Loucy (cell line): ENCODE data around the gene PLCZ1.

Experiments used
- H2AFZ ChIP-seq: fragments of 200-600 bp; sonication (generic); 2 replicates; pipeline ENCODE4 v1.6.0; 2016; ENCODE audit warnings: antibody characterized with exemption, mild to moderate bottlenecking, low read length, moderate library complexity
- H3F3A ChIP-seq: fragments of 200-600 bp; 2 replicates; pipeline ENCODE4 v1.6.0; 2016; ENCODE audit warnings: antibody characterized with exemption, low read depth, mild to moderate bottlenecking
- H3K27me3 ChIP-seq: fragments of 200-600 bp; sonication (generic); 2 replicates; pipeline ENCODE4 v1.6.1; 2014; ENCODE audit warnings: low read length, mild to moderate bottlenecking; ENCODE audit not compliant: insufficient read depth, poor library complexity, severe bottlenecking
- H3K36me3 ChIP-seq: fragments of 200-600 bp; sonication (generic); 2 replicates; pipeline ENCODE4 v1.6.1; 2016; ENCODE audit warnings: low read length; ENCODE audit not compliant: insufficient read depth
- H3K4me1 ChIP-seq: fragments of 200-600 bp; sonication (generic); 2 replicates; pipeline ENCODE4 v1.5.1; 2014; ENCODE audit warnings: low read length, mild to moderate bottlenecking; ENCODE audit not compliant: insufficient read depth, poor library complexity, severe bottlenecking
- H3K4me2 ChIP-seq: fragments of 200-600 bp; sonication (generic); 2 replicates; pipeline ENCODE4 v1.6.0; 2014; ENCODE audit warnings: antibody characterized with exemption, low read length, low read depth, mild to moderate bottlenecking; ENCODE audit not compliant: poor library complexity, severe bottlenecking
- H3K4me3 ChIP-seq: fragments of 200-600 bp; sonication (generic); 2 replicates; pipeline ENCODE4 v1.5.1; 2014; ENCODE audit warnings: low read length, mild to moderate bottlenecking, mixed read lengths; ENCODE audit not compliant: poor library complexity, severe bottlenecking
- H3K79me2 ChIP-seq: fragments of 200-600 bp; sonication (generic); 2 replicates; pipeline ENCODE4 v1.6.1; 2014; ENCODE audit warnings: low read length; ENCODE audit not compliant: insufficient read depth
- H3K9ac ChIP-seq: fragments of 200-600 bp; sonication (generic); 2 replicates; pipeline ENCODE4 v1.6.0; 2014; ENCODE audit warnings: mild to moderate bottlenecking, low read depth, low read length, moderate library complexity; ENCODE audit not compliant: poor library complexity, severe bottlenecking
- H3K9me2 ChIP-seq: fragments of 200-600 bp; sonication (generic); replicated peaks from 2 replicates; pipeline ENCODE4 v1.6.1; 2016; ENCODE audit warnings: low read depth, low read length, mixed read lengths
- H3K9me3 ChIP-seq: fragments of 200-600 bp; sonication (generic); 2 replicates; pipeline ENCODE4 v1.6.1; 2014; ENCODE audit warnings: mild to moderate bottlenecking, antibody characterized with exemption, low read length, low read depth; ENCODE audit not compliant: insufficient read depth
- H4K20me1 ChIP-seq: fragments of 200-600 bp; sonication (generic); 2 replicates; pipeline ENCODE4 v1.6.0; 2014; ENCODE audit warnings: antibody characterized with exemption, low read length, mild to moderate bottlenecking; ENCODE audit not compliant: insufficient read depth, poor library complexity, severe bottlenecking
- EZH2phosphoT487 ChIP-seq: fragments of 200-600 bp; IDR thresholded peaks from 2 replicates; pipeline ENCODE4 v1.6.1; 2018; ENCODE audit warnings: antibody characterized with exemption, mild to moderate bottlenecking, moderate library complexity, borderline replicate concordance
- TF ChIP-seq, protein P1 (sequence below): fragments of 200-600 bp; sonication (generic); conservative IDR thresholded peaks from 2 replicates; pipeline ENCODE4 v1.5.1; 2014; ENCODE audit warnings: mild to moderate bottlenecking, antibody characterized with exemption, low read length

PLCZ1 gene

DNA sequence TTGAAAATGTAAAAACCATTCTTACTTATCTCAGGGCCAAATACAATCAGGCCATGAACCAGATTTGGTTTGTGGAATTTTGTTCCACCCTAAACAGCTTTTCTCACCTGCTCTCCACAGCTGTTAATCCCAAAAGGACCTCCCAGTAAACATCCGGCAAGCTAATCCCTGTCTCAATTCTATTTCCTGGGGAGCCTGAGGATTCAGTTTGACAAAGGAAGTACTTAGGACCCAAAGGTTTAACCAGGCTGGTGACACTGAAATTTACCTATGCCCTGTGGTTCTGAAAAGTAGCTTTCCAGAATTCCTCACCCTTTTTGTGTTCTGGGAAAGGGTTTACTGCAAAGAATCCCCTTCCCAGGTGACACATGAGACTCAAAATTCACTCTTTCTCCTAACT, 15.1 kb upstream of the PLCZ1 start:
- Histone ChIP-seq H3K27me3 (no peaks in the 10 kb centered on the region), H3K9me2 (no peaks in the 10 kb centered on the region), H3K9me3 (no peaks in the 10 kb centered on the region; the same call in 1 of the 2 replicates), H3K36me3 (no peaks in the 10 kb centered on the region), H3F3A (no peaks in the 10 kb centered on the region), H3K79me2 (no peaks in the 10 kb centered on the region), H3K4me3 (no peak overlapping the region), H4K20me1 (no peaks in the 10 kb centered on the region), H3K9ac (no peak overlapping the region), H3K4me1 (no peaks in the 10 kb centered on the region), H3K4me2 (no peak overlapping the region), H2AFZ (no peak overlapping the region)
- no peak for TF ChIP-seq EZH2phosphoT487
- TF ChIP-seq, protein P1, sequence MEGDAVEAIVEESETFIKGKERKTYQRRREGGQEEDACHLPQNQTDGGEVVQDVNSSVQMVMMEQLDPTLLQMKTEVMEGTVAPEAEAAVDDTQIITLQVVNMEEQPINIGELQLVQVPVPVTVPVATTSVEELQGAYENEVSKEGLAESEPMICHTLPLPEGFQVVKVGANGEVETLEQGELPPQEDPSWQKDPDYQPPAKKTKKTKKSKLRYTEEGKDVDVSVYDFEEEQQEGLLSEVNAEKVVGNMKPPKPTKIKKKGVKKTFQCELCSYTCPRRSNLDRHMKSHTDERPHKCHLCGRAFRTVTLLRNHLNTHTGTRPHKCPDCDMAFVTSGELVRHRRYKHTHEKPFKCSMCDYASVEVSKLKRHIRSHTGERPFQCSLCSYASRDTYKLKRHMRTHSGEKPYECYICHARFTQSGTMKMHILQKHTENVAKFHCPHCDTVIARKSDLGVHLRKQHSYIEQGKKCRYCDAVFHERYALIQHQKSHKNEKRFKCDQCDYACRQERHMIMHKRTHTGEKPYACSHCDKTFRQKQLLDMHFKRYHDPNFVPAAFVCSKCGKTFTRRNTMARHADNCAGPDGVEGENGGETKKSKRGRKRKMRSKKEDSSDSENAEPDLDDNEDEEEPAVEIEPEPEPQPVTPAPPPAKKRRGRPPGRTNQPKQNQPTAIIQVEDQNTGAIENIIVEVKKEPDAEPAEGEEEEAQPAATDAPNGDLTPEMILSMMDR = no peak

- TF ChIP-seq EZH2phosphoT487 = no peak
- TF ChIP-seq, protein P1 = no peak
- Histone ChIP-seq H3K9me2 (no peaks in the 10 kb centered on the region), H3K27me3 (no peaks in the 10 kb centered on the region), H3K9ac (no peak overlapping the region), H3K4me3 (no peak overlapping the region), H3K79me2 (no peaks in the 10 kb centered on the region), H3F3A (no peaks in the 10 kb centered on the region), H3K36me3 (no peaks in the 10 kb centered on the region), H3K9me3 (no peaks in the 10 kb centered on the region; the same call in 1 of the 2 replicates), H3K4me2 (no peak overlapping the region), H3K4me1 (no peaks in the 10 kb centered on the region), H4K20me1 (no peaks in the 10 kb centered on the region), H2AFZ (no peak overlapping the region)
Observed at GRCh38 chr12:18752280-18752920, 14.6 kb upstream of the PLCZ1 start.

DNA sequence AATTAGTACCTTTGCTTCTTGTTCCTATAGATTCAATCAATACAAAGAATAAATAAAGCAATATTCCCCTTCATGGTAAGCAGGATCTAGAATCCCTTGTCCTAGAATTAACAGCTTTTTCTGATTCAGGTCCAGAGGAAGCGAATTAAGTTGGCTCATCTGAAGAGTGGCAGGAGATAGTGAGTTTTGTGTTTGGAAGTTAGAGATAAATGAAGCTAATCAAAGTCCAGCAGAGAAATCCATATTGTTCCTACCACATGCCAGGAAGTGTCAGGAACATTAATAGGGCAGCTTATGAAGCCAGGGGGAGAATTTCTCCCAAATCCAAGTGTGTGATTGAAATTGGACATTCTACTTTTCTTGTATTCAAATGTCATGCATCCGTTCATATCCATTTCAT, 14.1 kb upstream of the PLCZ1 start:
- Histone ChIP-seq H3K4me3 (no peak overlapping the region), H4K20me1 (no peaks in the 10 kb centered on the region), H3K9me2 (no peaks in the 10 kb centered on the region), H3K9me3 (no peaks in the 10 kb centered on the region; the same call in 1 of the 2 replicates), H3K79me2 (no peaks in the 10 kb centered on the region), H3K4me2 (no peak overlapping the region), H3K4me1 (no peaks in the 10 kb centered on the region), H2AFZ (no peak overlapping the region), H3K9ac (no peak overlapping the region), H3K27me3 (no peaks in the 10 kb centered on the region), H3K36me3 (no peaks in the 10 kb centered on the region), H3F3A (no peaks in the 10 kb centered on the region)
- TF ChIP-seq, protein P1 = no peak
- TF ChIP-seq EZH2phosphoT487 = no peak
